ENCODE results near the gene RTN4R.

- TF ChIP-seq CTCF (CRISPR knock-in tag; IDR thresholded peaks at IDR 0.05), result no peak
- TF ChIP-seq MLLT10 (CRISPR knock-in tag; IDR thresholded peaks at IDR 0.05), result no peak
- no peak for TF ChIP-seq PLRG1 (conservative IDR thresholded peaks at IDR 0.05)
- TF ChIP-seq TOE1 (CRISPR knock-in tag; IDR thresholded peaks at IDR 0.05), result no peak
These were observed 23.5 kb upstream of the RTN4R start for GRCh38 chr22:20291604-20292063.

Measured in HepG2 (cell line).